ENCODE measurements around the gene ZFHX3. TPM values are rescaled to one million over a fixed set of nuclear protein-coding genes. Genes with fewer than 3 reads are reported as not detected.

ZFHX3 gene
- 10 to 100 TPM in 5 of 7 donors, 1 to 10 TPM in 2; 5.5 to 17.6 (median 12.6) TPM for total RNA-seq
- polyA plus RNA-seq = 1 to 10 TPM; 3.4 to 6.5 TPM
- long read RNA-seq, donor 1, partial matches to known transcripts = 5 of 8 reads
- long read RNA-seq, donor 1, other reads (novel, unspliced or antisense) = 3 of 8 reads
- long read RNA-seq, donor 2, partial matches to known transcripts = 5 of 5 reads
- long read RNA-seq, donor 2, other reads (novel, unspliced or antisense) = 0 of 5 reads
- long read RNA-seq, donor 3, partial matches to known transcripts = 0 of 4 reads
- long read RNA-seq, donor 3, other reads (novel, unspliced or antisense) = 4 of 4 reads

- Histone ChIP-seq H3K36me3 (no peaks in the 10 kb centered on the region), H3K27ac (peak within 1 kb of the TSS; percentile 42 to 64), H3K4me1 (ENCODE audit: insufficient read depth) (peaks cover 7% of the 10 kb centered on the region), H3K4me3 (peak within 1 kb of the TSS; percentile 85), H3K27me3 (no peaks in the 10 kb centered on the region), H3K9me3 (no peaks in the 10 kb centered on the region)
- TF ChIP-seq CTCF (IDR thresholded peaks at IDR 0.05) = no peak
- DNase-seq = peak; percentile 48 to 72 (median 67)
- 1 to 3% (median 1%) methylated on average over 25 to 64 of the region's 64 CpGs for WGBS, 3 donors
- intact Hi-C loops (cut with DNase I) = loop anchor here in 3 of 4 donors (5.0 to 10.0 kb wide), 3 partner anchors 105 to 213 kb away; no protein-coding TSS in a partner anchor
Measured at GRCh38 chr16:73047536-73048291, at the start of gene ZFHX3. Gene ZFHX3, minus strand, starts transcription at chr16:73048128. Its CDS starts 87,983 bp downstream, at chr16:72960145.

- Histone ChIP-seq H3K27me3 (no peaks in the 10 kb centered on the region), H3K27ac (no peak overlapping the region), H3K4me3 (no peak overlapping the region), H3K9me3 (no peaks in the 10 kb centered on the region), H3K36me3 (no peaks in the 10 kb centered on the region), H3K4me1 (ENCODE audit: insufficient read depth) (no peaks in the 10 kb centered on the region)
- intact Hi-C loops (cut with DNase I) = no loop called here
- TF ChIP-seq POLR2A (IDR thresholded peaks at IDR 0.05) (no peak), CTCF (IDR thresholded peaks at IDR 0.05) (no peak), EP300 (IDR thresholded peaks at IDR 0.05) (no peak)
- WGBS, 3 donors = 78 to 83% (median 81%) methylated on average over 3 of the region's 3 CpGs
- no peak for DNase-seq
Measured at GRCh38 chr16:73096510-73096909, 48.6 kb upstream of the ZFHX3 start.

- 10 to 17% (median 11%) methylated on average over 9 of the region's 9 CpGs for WGBS, 3 donors
- Histone ChIP-seq H3K9me3 (no peaks in the 10 kb centered on the region), H3K27me3 (no peaks in the 10 kb centered on the region), H3K36me3 (no peaks in the 10 kb centered on the region), H3K4me3 (no peak overlapping the region), H3K27ac (no peak overlapping the region), H3K4me1 (ENCODE audit: insufficient read depth) (no peaks in the 10 kb centered on the region)
- intact Hi-C loops (cut with DNase I) = no loop called here
- DNase-seq = no peak
- TF ChIP-seq POLR2A (IDR thresholded peaks at IDR 0.05) (no peak), CTCF (IDR thresholded peaks at IDR 0.05) (no peak), EP300 (IDR thresholded peaks at IDR 0.05) (no peak)
Measured at GRCh38 chr16:73095885-73096421, 48.0 kb upstream of the ZFHX3 start.

GRCh38 chr16:73095142-73095820 lies 47.4 kb upstream of the ZFHX3 start:
- DNase-seq = no peak
- no peak for TF ChIP-seq CTCF (IDR thresholded peaks at IDR 0.05)
- no peak for TF ChIP-seq EP300 (IDR thresholded peaks at IDR 0.05)
- TF ChIP-seq POLR2A (IDR thresholded peaks at IDR 0.05) = no peak
- Histone ChIP-seq H3K27ac (no peak overlapping the region), H3K9me3 (no peaks in the 10 kb centered on the region), H3K36me3 (no peaks in the 10 kb centered on the region), H3K4me1 (ENCODE audit: insufficient read depth) (no peaks in the 10 kb centered on the region), H3K27me3 (no peaks in the 10 kb centered on the region), H3K4me3 (no peak overlapping the region)
- WGBS, 3 donors = 36 to 45% (median 36%) methylated on average over 6 of the region's 6 CpGs
- intact Hi-C loops (cut with DNase I) = no loop called here

Measured in ovary (tissue), 10 donors.